Tibial nerve (tissue), 4 donors: ENCODE data around the gene CARHSP1. TPM values are rescaled to one million over a fixed set of nuclear protein-coding genes. Genes with fewer than 3 reads are reported as not detected.

ENCODE experiments used
- DNase-seq, 2 donors: peaks; one replicate each; pipeline ENCODE4 v3.0.0-alpha.2; 2019; ENCODE audit warnings: low spot score in 2 of 2
- H3K27ac ChIP-seq, 4 donors: fragments of 200-600 bp; sonication (generic) in 3 of 4; one replicate each; pipeline ENCODE4 v1.5.1; 2017 to 2019; ENCODE audit warnings: mild to moderate bottlenecking in 1 of 4
- H3K27me3 ChIP-seq, 2 donors: fragments of 200-600 bp; sonication (generic) in 1 of 2; one replicate each; pipeline versions ENCODE4 v1.5.1 to v1.6.0; 2017 to 2019
- H3K36me3 ChIP-seq, 3 donors: fragments of 200-600 bp; sonication (generic); one replicate each; pipeline ENCODE4 v1.5.1; 2018 to 2019
- H3K4me1 ChIP-seq, 4 donors: fragments of 200-600 bp; sonication (generic) in 3 of 4; one replicate each; pipeline ENCODE4 v1.5.1; 2017 to 2019
- H3K4me3 ChIP-seq, 4 donors: fragments of 200-600 bp; sonication (generic) in 3 of 4; one replicate each; pipeline ENCODE4 v1.5.1; 2017 to 2019; ENCODE audit warnings: mild to moderate bottlenecking in 1 of 4, moderate library complexity in 1 of 4
- H3K9me3 ChIP-seq, 4 donors: fragments of 200-600 bp; sonication (generic) in 3 of 4; one replicate each; pipeline ENCODE4 v1.5.1; 2017 to 2019
- EP300 ChIP-seq, 2 donors: sonication (generic); formaldehyde crosslinking; IDR thresholded peaks; one replicate each; pipeline ENCODE4 v1.6.1; 2017; ENCODE audit warnings: antibody characterized with exemption in 2 of 2, mild to moderate bottlenecking in 1 of 2
- POLR2A ChIP-seq, 2 donors: fragments of 450-650 bp; IDR thresholded peaks; one replicate each; pipeline ENCODE4 v1.6.1; 2017; ENCODE audit warnings: antibody characterized with exemption in 2 of 2, mild to moderate bottlenecking in 2 of 2, moderate library complexity in 2 of 2
- WGBS, 2 donors: methylation state at CpG; one replicate each; pipeline ENCODE4 v1.1.5; 2018; 5-methylcytosine and 5-hydroxymethylcytosine counted together
- total RNA-seq, 4 donors: library from RNA; depleted of rRNA; stranded (reverse); fragments of >200 nt; gene quantifications; one replicate each; pipeline ENCODE4 v1.1.0, GENCODE V29; 2016
- TF ChIP-seq, protein P1 (sequence below), 5 experiments: fragments of 200-600 bp in 3 of 5; fragments of 450-650 bp in 2 of 5; sonication (generic) in 3 of 5; IDR thresholded peaks; one replicate each; pipeline ENCODE4 v1.5.1; 2016 to 2019; ENCODE audit warnings: antibody characterized with exemption in 5 of 5, mild to moderate bottlenecking in 3 of 5, moderate library complexity in 2 of 5

The CARHSP1 gene
- total RNA-seq, 4 donors from 2014 or later, result 90.6 to 169 (median 160) TPM

DNA sequence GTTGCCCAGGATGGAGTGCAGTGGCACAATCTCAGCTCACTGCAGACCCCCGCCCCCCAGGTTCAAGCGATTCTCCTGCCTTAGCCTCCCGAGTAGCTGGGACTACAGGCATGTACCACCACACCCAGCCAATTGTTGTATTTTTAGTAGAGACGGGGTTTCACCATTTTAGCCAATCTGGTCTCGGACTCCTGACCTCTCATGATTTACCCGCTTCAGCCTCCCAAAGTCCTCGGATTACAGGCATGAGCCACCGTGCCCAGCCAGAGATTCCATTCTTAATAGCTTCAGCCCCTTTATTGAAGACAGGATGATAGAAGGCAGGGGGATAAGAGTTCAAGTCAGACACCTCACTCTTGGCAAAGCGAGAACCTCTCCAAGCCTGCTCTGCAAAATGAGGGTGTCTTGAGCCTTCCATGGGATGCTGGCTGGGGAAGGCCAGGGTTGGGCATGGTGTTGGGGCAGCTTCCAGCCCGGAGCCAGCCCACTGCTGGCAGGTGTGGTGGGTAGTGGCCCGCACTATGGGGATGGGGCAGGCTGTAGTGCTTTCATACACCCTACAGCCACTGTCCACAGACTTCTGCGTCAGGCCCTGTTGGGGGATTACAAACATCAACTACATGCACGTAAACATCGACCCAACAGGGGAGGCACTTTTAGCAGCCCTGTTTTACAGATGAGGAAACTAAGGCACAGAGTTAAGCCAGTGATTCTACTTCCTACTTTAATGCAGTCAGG is 3.5 kb downstream of the CARHSP1 start:
- TF ChIP-seq, protein P1, sequence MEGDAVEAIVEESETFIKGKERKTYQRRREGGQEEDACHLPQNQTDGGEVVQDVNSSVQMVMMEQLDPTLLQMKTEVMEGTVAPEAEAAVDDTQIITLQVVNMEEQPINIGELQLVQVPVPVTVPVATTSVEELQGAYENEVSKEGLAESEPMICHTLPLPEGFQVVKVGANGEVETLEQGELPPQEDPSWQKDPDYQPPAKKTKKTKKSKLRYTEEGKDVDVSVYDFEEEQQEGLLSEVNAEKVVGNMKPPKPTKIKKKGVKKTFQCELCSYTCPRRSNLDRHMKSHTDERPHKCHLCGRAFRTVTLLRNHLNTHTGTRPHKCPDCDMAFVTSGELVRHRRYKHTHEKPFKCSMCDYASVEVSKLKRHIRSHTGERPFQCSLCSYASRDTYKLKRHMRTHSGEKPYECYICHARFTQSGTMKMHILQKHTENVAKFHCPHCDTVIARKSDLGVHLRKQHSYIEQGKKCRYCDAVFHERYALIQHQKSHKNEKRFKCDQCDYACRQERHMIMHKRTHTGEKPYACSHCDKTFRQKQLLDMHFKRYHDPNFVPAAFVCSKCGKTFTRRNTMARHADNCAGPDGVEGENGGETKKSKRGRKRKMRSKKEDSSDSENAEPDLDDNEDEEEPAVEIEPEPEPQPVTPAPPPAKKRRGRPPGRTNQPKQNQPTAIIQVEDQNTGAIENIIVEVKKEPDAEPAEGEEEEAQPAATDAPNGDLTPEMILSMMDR (IDR thresholded peaks at IDR 0.05), result no peak
- TF ChIP-seq POLR2A (IDR thresholded peaks at IDR 0.05) (no peak), EP300 (IDR thresholded peaks at IDR 0.05) (no peak)
- Histone ChIP-seq H3K9me3 (no peaks in the 10 kb centered on the region), H3K36me3 (no peaks in the 10 kb centered on the region), H3K27me3 (no peaks in the 10 kb centered on the region), H3K4me1 (peaks cover 0 to 77% (median 64%) of the 10 kb centered on the region in 4 donors), H3K4me3 (no peak overlapping the region), H3K27ac (peak overlapping the region; percentile 37 to 96 (median 92))
- DNase-seq, result no peak
- 81 to 84% methylated on average over 14 of the region's 14 CpGs for WGBS, 2 donors

DNA sequence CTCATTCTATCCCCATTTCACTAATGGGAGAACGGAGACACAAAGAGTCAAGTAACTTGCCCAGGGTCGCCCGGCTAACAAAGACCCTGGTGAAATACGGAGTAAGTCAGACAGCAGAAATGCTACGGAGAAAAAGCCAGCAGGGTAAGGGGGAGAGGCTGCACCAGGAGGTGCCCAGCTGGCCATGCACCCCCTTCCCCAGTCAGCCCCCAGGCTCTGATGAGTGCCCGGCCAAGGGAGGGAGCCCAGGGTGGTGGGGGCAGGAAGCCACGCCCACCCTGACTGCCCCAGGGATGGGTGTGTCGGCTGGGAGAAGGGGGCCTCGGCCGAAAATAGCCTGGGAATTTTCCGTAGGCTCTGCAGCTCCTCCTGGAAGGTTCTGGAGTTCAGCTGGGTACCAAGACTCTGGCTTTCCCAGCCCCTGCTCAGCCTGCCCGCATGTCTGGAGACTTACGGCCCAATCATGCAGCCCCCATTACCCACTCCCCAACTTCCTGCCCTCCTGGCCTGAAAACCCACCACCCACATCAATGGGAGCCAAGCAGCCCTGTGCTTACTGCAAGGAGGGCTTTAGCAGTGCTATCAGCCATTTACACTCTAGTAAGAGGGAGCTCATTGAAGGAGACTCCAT is 4.2 kb downstream of the CARHSP1 start:
- no peak for DNase-seq
- Histone ChIP-seq H3K27me3 (no peaks in the 10 kb centered on the region), H3K4me1 (peaks cover 0 to 77% (median 71%) of the 10 kb centered on the region in 4 donors), H3K9me3 (no peaks in the 10 kb centered on the region), H3K27ac (peak overlapping the region; percentile 37 to 96 (median 92)), H3K36me3 (no peaks in the 10 kb centered on the region), H3K4me3 (peak overlapping the region in 1 of 4 donors; percentile 8)
- 22 to 39% methylated on average over 11 of the region's 13 CpGs for WGBS, 2 donors
- TF ChIP-seq, protein P1 (IDR thresholded peaks at IDR 0.05), result no peak
- TF ChIP-seq EP300 (IDR thresholded peaks at IDR 0.05) (no peak), POLR2A (IDR thresholded peaks at IDR 0.05) (no peak)

DNA sequence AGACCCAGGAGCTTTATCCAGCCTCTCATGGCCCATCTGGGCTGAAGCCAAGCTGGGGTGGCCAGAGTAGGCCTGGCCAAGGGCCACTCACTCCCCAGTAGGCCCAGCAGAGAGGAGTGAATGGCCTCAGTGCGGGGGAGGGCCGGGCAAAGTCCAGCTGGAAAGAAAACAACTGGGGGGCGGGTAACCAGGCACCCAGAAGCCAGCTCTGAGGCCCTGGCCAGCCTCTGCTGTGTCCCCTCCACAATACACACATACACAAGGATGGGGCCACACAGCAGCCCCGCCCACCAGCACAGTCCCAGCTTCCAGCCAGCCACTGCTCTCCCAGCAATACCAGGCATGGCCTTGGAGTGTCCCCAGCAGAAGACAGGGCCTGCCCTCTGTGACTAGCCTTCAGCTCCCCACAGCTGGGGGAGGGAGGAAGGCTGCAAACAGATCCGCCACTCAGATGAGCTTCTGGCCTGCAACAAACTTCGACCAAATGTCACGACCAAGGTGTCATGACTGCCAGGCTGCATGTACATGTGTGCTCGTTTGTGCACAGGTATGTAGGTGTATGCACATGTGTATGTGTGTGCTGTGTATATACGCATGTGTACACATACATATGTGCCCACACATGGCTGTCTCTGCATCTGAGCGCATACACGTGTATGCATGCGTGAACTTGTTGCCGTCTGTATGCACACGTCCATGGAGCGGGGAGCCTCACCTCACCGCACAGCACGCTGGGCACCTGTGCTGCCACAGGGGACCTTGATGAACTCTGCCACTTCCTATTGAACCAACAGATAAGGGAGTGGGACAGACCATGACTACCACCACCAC is 5.0 kb downstream of the CARHSP1 start:
- H3K27ac ChIP-seq, result peak overlapping the region; percentile 37 to 96 (median 92)
- 50 to 58% methylated on average over 13 to 17 of the region's 17 CpGs for WGBS, 2 donors
- peaks cover 0 to 80% (median 75%) of the 10 kb centered on the region in 4 donors for H3K4me1 ChIP-seq
- H3K4me3 ChIP-seq, result peak overlapping the region in 1 of 4 donors; percentile 13
- no peaks in the 10 kb centered on the region for H3K9me3 ChIP-seq
- DNase-seq, result peak; percentile 33 to 51
- peaks cover 0 to 7% (median 0%) of the 10 kb centered on the region in 3 donors for H3K36me3 ChIP-seq
- H3K27me3 ChIP-seq, result no peaks in the 10 kb centered on the region
- TF ChIP-seq EP300 (IDR thresholded peaks at IDR 0.05) (peak in 1 of 2 donors; percentile 78), POLR2A (IDR thresholded peaks at IDR 0.05) (peak in 1 of 2 donors; percentile 37)
- TF ChIP-seq, protein P1 (IDR thresholded peaks at IDR 0.05), result peak in 3 of 5 experiments; percentile 21 to 46 (median 42)

DNA sequence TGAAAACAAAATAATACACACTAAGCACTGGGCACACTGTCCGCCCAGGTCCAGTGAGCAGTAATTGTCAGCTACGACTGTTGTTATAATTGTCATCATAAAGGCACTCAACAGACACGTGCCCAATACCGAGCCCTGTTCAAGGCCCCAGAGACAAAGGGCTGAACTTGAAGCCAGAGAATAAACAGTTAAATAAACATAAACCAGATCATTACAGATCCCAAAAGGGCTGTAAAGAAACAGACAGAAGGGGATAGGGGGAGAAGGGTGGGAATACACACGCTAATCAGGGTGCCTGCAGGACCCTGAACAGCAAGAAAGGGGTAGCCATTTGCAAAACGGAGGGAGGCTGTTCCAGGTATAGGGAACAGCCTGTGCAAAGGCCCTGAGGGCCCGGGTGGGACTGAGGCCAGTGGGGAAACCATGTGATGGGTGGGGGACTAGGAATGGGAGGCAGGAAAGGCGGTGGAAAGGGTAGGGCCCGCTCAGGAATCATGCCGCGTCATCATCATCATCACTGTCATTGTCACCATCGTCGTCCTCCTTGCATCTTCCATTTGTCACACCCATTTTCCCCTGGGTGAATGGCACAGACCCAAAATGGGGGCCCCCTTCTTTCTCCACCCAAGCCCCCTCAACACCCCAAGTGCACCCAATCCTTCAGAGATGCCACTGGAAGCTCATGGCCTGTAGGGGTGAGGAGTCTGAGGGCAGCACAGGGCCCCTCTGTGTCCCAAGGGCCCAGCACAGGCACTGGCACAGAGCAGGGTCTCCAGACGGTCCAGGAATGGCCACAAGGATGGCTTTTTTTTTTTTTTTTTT is 6.3 kb downstream of the CARHSP1 start:
- H3K9me3 ChIP-seq, result no peaks in the 10 kb centered on the region
- peak overlapping the region; percentile 40 to 94 (median 88) for H3K27ac ChIP-seq
- no peak for DNase-seq
- H3K36me3 ChIP-seq, result peaks cover 0 to 18% (median 0%) of the 10 kb centered on the region in 3 donors
- no peak for TF ChIP-seq POLR2A (IDR thresholded peaks at IDR 0.05)
- H3K27me3 ChIP-seq, result no peaks in the 10 kb centered on the region
- no peak overlapping the region for H3K4me3 ChIP-seq
- peaks cover 0 to 90% (median 76%) of the 10 kb centered on the region in 4 donors for H3K4me1 ChIP-seq
- WGBS, 2 donors, result 66 to 71% methylated on average over 14 of the region's 14 CpGs
